H9 (cell line): ENCODE data around the gene ZNF57. TPM values are rescaled to one million over a fixed set of nuclear protein-coding genes. Genes with fewer than 3 reads are reported as not detected.

Experiments
- DNase-seq: peaks from one replicate; pipeline ENCODE4 v3.0.0-alpha.2; 2017
- H2AFZ ChIP-seq: one replicate; pipeline ENCODE4 v1.6.1; 2013; ENCODE audit warnings: mild to moderate bottlenecking, low read length, control low read depth, moderate library complexity
- H2AK5ac ChIP-seq: 2 replicates; pipeline ENCODE4 v1.6.1; 2013; ENCODE audit warnings: low read length, control low read depth, mixed read lengths; ENCODE audit not compliant: insufficient read length
- H2BK120ac ChIP-seq: one replicate; pipeline ENCODE4 v1.6.1; 2013; ENCODE audit warnings: low read depth, mild to moderate bottlenecking, low read length, control low read depth, inconsistent platforms; ENCODE audit not compliant: poor library complexity, severe bottlenecking
- H2BK12ac ChIP-seq: 2 replicates; pipeline ENCODE4 v1.6.1; 2013; ENCODE audit warnings: low read length, control low read depth, mixed read lengths, low read depth; ENCODE audit not compliant: insufficient read length
- H2BK15ac ChIP-seq: 2 replicates; pipeline ENCODE4 v1.6.1; 2013; ENCODE audit warnings: low read depth, low read length, control low read depth
- H2BK20ac ChIP-seq: one replicate; pipeline ENCODE4 v1.6.1; 2013; ENCODE audit warnings: low read depth, mild to moderate bottlenecking, low read length, control low read depth, inconsistent platforms; ENCODE audit not compliant: poor library complexity, severe bottlenecking
- H2BK5ac ChIP-seq: 2 replicates; pipeline ENCODE4 v1.6.1; 2013; ENCODE audit warnings: low read length, control low read depth, mixed read lengths; ENCODE audit not compliant: insufficient read length
- H3K14ac ChIP-seq: 2 replicates; pipeline ENCODE4 v1.6.1; 2013; ENCODE audit warnings: low read length, control low read depth; ENCODE audit not compliant: insufficient read depth
- H3K18ac ChIP-seq: 2 replicates; pipeline ENCODE4 v1.6.1; 2013; ENCODE audit warnings: low read depth, mild to moderate bottlenecking, mixed read lengths, low read length, control low read depth; ENCODE audit not compliant: insufficient read length
- H3K23ac ChIP-seq: 2 replicates; pipeline ENCODE4 v1.6.1; 2013; ENCODE audit warnings: low read length, control low read depth, mixed read lengths, low read depth; ENCODE audit not compliant: insufficient read length
- H3K23me2 ChIP-seq: 2 replicates; pipeline ENCODE4 v1.6.1; 2013; ENCODE audit warnings: low read depth, mild to moderate bottlenecking, mixed read lengths, low read length, control low read depth; ENCODE audit not compliant: insufficient read length, poor library complexity, severe bottlenecking
- H3K27ac ChIP-seq: 2 replicates; pipeline ENCODE4 v1.5.1; 2013; ENCODE audit warnings: low read length, control low read depth, mixed read lengths, low read depth; ENCODE audit not compliant: insufficient read length
- H3K27me3 ChIP-seq: 2 replicates; pipeline ENCODE4 v1.6.1; 2013; ENCODE audit warnings: low read length, control low read depth, inconsistent platforms; ENCODE audit not compliant: insufficient read depth
- H3K4ac ChIP-seq: 2 replicates; pipeline ENCODE4 v1.6.1; 2013; ENCODE audit warnings: low read depth, mild to moderate bottlenecking, control low read depth, inconsistent platforms, low read length, moderate library complexity
- H3K4me1 ChIP-seq: 2 replicates; pipeline ENCODE4 v1.6.1; 2013; ENCODE audit warnings: low read length, control low read depth, inconsistent platforms; ENCODE audit not compliant: insufficient read depth
- H3K4me2 ChIP-seq: 2 replicates; pipeline ENCODE4 v1.6.1; 2013; ENCODE audit warnings: low read length, control low read depth, mixed read lengths; ENCODE audit not compliant: insufficient read length, insufficient read depth
- H3K56ac ChIP-seq: 2 replicates; pipeline ENCODE4 v1.6.1; 2013; ENCODE audit warnings: low read depth, mild to moderate bottlenecking, mixed read lengths, low read length, control low read depth; ENCODE audit not compliant: insufficient read length
- H3K79me1 ChIP-seq: 2 replicates; pipeline ENCODE4 v1.6.1; 2013; ENCODE audit warnings: low read depth, mild to moderate bottlenecking, moderate library complexity, low read length, control low read depth, inconsistent platforms; ENCODE audit not compliant: insufficient read depth, poor library complexity, severe bottlenecking
- H3K79me2 ChIP-seq: 2 replicates; pipeline ENCODE4 v1.6.1; 2013; ENCODE audit warnings: low read length, control low read depth, inconsistent platforms; ENCODE audit not compliant: insufficient read depth
- H3K9ac ChIP-seq: 2 replicates; pipeline ENCODE4 v1.6.1; 2013; ENCODE audit warnings: low read length, control low read depth, mixed read lengths; ENCODE audit not compliant: insufficient read length; ENCODE audit errors: extremely low read depth
- H3K9me3 ChIP-seq: one replicate; pipeline ENCODE4 v1.6.1; 2013; ENCODE audit warnings: low read depth, low read length, inconsistent platforms; ENCODE audit not compliant: control insufficient read depth
- H3T11ph ChIP-seq: one replicate; pipeline ENCODE4 v1.6.1; 2013; ENCODE audit warnings: mild to moderate bottlenecking, low read length, control low read depth, inconsistent platforms
- H4K20me1 ChIP-seq: one replicate; pipeline ENCODE4 v1.6.1; 2013; ENCODE audit not compliant: control insufficient read depth, insufficient read length, insufficient read depth
- H4K5ac ChIP-seq: 2 replicates; pipeline ENCODE4 v1.6.1; 2013; ENCODE audit warnings: low read depth, mild to moderate bottlenecking, mixed read lengths, low read length, control low read depth; ENCODE audit not compliant: insufficient read length
- H4K8ac ChIP-seq: replicated peaks from 2 replicates; pipeline ENCODE4 v1.6.1; 2013; ENCODE audit warnings: low read length, control low read depth, mixed read lengths, low read depth; ENCODE audit not compliant: insufficient read length
- H4K91ac ChIP-seq: 2 replicates; pipeline ENCODE4 v1.6.1; 2013; ENCODE audit warnings: low read depth, mild to moderate bottlenecking, moderate library complexity, mixed read lengths, low read length, control low read depth; ENCODE audit not compliant: insufficient read length
- H3K27ac Mint-ChIP-seq, 3 experiments: 2 replicates in 2 of 3; 3 replicates in 1 of 3; pipeline ENCODE4 v1.8.0; 2020 to 2021; ENCODE audit warnings: mixed read lengths in 3 of 3, mild to moderate bottlenecking in 1 of 3, moderate library complexity in 1 of 3
- H3K27me3 Mint-ChIP-seq: 2 replicates; pipeline ENCODE4 v1.8.0; 2021; ENCODE audit warnings: low read depth, mild to moderate bottlenecking, moderate library complexity, mixed read lengths
- H3K36me3 Mint-ChIP-seq, 3 experiments: 2 replicates in 2 of 3; 3 replicates in 1 of 3; pipeline ENCODE4 v1.8.0; 2020 to 2021; ENCODE audit warnings: low read depth in 3 of 3, mixed read lengths in 3 of 3; ENCODE audit not compliant: insufficient read depth in 1 of 3
- H3K4me1 Mint-ChIP-seq, 2 experiments: 2 replicates each; pipeline ENCODE4 v1.8.0; 2020; ENCODE audit warnings: mixed read lengths in 2 of 2
- H3K4me3 Mint-ChIP-seq, 2 experiments: 2 replicates in 1 of 2; 3 replicates in 1 of 2; pipeline ENCODE4 v1.8.0; 2020 to 2021; ENCODE audit warnings: mild to moderate bottlenecking in 2 of 2, mixed read lengths in 2 of 2, moderate library complexity in 1 of 2
- H3K9me3 Mint-ChIP-seq, 2 experiments: 2 replicates in 1 of 2; 3 replicates in 1 of 2; pipeline ENCODE4 v1.8.0; 2020; ENCODE audit warnings: mild to moderate bottlenecking in 2 of 2, mixed read lengths in 2 of 2, moderate library complexity in 1 of 2
- WGBS: extraction: QIAGEN DNeasy Blood & Tissue Kit; methylation state at CpG from one replicate; pipeline ENCODE4 v1.1.7; 2013; ENCODE audit warnings: missing lambda C conversion rate, low lambda C conversion rate, mixed read lengths; ENCODE audit not compliant: insufficient read length; ENCODE audit errors: extremely low coverage; 5-methylcytosine and 5-hydroxymethylcytosine counted together
- total RNA-seq: library from RNA; stranded (reverse); gene quantifications from 2 replicates; pipeline ENCODE4 v1.2.1, GENCODE V29; 2021
- TF ChIP-seq, protein P1 (sequence below): fragments of 200-600 bp; sonication (generic); conservative IDR thresholded peaks from 3 replicates; pipeline ENCODE4 v1.8.0; 2021; ENCODE audit warnings: antibody characterized with exemption, mild to moderate bottlenecking

The ZNF57 gene
- total RNA-seq, 1 experiment from 2014 or later, result 7.8 TPM

DNA sequence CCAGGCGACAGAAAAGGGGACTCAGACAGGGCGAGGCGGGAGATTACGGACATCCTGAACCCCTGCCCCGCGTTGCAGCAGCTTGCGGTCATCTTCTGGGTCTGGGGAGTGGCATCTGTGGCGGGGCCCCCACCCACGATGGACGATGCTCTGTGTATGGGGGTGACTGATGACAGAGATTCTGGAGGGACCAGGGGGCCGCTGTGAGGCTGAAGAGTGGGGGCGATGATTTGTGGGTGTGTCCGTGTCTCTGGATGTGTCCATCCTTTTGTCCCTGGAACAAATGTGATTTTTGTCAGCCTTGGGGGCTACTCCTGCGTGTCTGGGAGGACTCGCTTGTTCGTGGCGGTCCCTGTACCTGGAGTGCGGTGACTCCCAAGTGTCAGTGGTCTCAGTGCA, 26.3 kb downstream of the ZNF57 start:
- H3K9me3 Mint-ChIP-seq, result peaks cover 18 to 21% of the 10 kb centered on the region in 2 experiments
- H3K4me1 Mint-ChIP-seq, result peaks cover 11 to 14% of the 10 kb centered on the region in 2 experiments
- no peak for DNase-seq
- Histone ChIP-seq H3K18ac (no peak overlapping the region), H3K23ac (no peak overlapping the region), H4K20me1 (no peaks in the 10 kb centered on the region), H3K14ac (no peak overlapping the region), H2BK120ac (no peak overlapping the region), H3K9ac (no peak overlapping the region), H3K27ac (no peak overlapping the region), H3K23me2 (no peaks in the 10 kb centered on the region), H2BK5ac (no peak overlapping the region), H2BK12ac (no peak overlapping the region), H4K8ac (no peak overlapping the region), H2AK5ac (no peak overlapping the region), H4K91ac (no peak overlapping the region), H3K4me1 (no peaks in the 10 kb centered on the region), H2BK15ac (no peak overlapping the region), H3K9me3 (no peaks in the 10 kb centered on the region), H3K56ac (no peak overlapping the region), H2BK20ac (no peak overlapping the region), H3K4me2 (no peak overlapping the region), H3T11ph (no peak overlapping the region), H3K4ac (no peak overlapping the region), H2AFZ (no peak overlapping the region), H3K79me1 (no peaks in the 10 kb centered on the region), H3K27me3 (no peaks in the 10 kb centered on the region), H4K5ac (no peak overlapping the region), H3K79me2 (no peaks in the 10 kb centered on the region)
- WGBS, result no CpG with 5 or more reads among the region's 18 CpGs
- TF ChIP-seq, protein P1, sequence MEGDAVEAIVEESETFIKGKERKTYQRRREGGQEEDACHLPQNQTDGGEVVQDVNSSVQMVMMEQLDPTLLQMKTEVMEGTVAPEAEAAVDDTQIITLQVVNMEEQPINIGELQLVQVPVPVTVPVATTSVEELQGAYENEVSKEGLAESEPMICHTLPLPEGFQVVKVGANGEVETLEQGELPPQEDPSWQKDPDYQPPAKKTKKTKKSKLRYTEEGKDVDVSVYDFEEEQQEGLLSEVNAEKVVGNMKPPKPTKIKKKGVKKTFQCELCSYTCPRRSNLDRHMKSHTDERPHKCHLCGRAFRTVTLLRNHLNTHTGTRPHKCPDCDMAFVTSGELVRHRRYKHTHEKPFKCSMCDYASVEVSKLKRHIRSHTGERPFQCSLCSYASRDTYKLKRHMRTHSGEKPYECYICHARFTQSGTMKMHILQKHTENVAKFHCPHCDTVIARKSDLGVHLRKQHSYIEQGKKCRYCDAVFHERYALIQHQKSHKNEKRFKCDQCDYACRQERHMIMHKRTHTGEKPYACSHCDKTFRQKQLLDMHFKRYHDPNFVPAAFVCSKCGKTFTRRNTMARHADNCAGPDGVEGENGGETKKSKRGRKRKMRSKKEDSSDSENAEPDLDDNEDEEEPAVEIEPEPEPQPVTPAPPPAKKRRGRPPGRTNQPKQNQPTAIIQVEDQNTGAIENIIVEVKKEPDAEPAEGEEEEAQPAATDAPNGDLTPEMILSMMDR, result no peak
- peaks cover 2% of the 10 kb centered on the region; the same call in 1 of the 2 replicates for H3K27me3 Mint-ChIP-seq
- H3K27ac Mint-ChIP-seq, result no peak overlapping the region; a peak in 1 of 7 replicates
- H3K4me3 Mint-ChIP-seq, result no peak overlapping the region
- peaks cover 12 to 18% (median 15%) of the 10 kb centered on the region in 3 experiments for H3K36me3 Mint-ChIP-seq
